ENCODE data around the gene HMX1. TPM values are rescaled to one million over a fixed set of nuclear protein-coding genes. Genes with fewer than 3 reads are reported as not detected.

HMX1 gene
- total and polyA plus RNA-seq, 2 experiments from 2014 or later = not detected

GRCh38 chr4:8851321-8852117, 20.1 kb downstream of the HMX1 start:
- DNase-seq = no peak
- H2AFZ ChIP-seq = no peak overlapping the region
- no peaks in the 10 kb centered on the region for H3K4me1 ChIP-seq (ENCODE audit: insufficient read depth)
- peaks cover 4% of the 10 kb centered on the region; the same call in 1 of the 2 replicates for H3F3A ChIP-seq (ENCODE audit: insufficient read depth)
- H3K4me3 ChIP-seq = no peak overlapping the region
- no peaks in the 10 kb centered on the region for H3K79me2 ChIP-seq (ENCODE audit: insufficient read depth)
- H3K27ac ChIP-seq = no peak overlapping the region
- H3K27me3 ChIP-seq (replicated peaks; ENCODE audit: insufficient read depth) = peaks cover 62% of the 10 kb centered on the region
- H3K4me2 ChIP-seq (ENCODE audit: unreplicated experiment) = no peak overlapping the region
- no peak for TF ChIP-seq EZH2phosphoT487 (IDR thresholded peaks at IDR 0.05; ENCODE audit: insufficient read depth, low read depth)
- TF ChIP-seq EZH2 (IDR thresholded peaks at IDR 0.05; ENCODE audit: insufficient read depth, poor library complexity, severe bottlenecking) = no peak
- in situ Hi-C loops (cut with MboI) = no loop called here
- WGBS, 2 experiments (ENCODE audit: low coverage in 1 of 2, low lambda C conversion rate in 2 of 2, missing lambda C conversion rate in 2 of 2) = 55% methylated on average over 20 of the region's 20 CpGs
- H3K9me2 ChIP-seq (ENCODE audit: insufficient read depth) = no peaks in the 10 kb centered on the region
- no peaks in the 10 kb centered on the region for H4K20me1 ChIP-seq (ENCODE audit: insufficient read depth)
- no peaks in the 10 kb centered on the region for H3K36me3 ChIP-seq (ENCODE audit: low read depth)
- no peaks in the 10 kb centered on the region for H3K9me3 ChIP-seq (ENCODE audit: low read depth)
- H3K9ac ChIP-seq = no peak overlapping the region

DNA sequence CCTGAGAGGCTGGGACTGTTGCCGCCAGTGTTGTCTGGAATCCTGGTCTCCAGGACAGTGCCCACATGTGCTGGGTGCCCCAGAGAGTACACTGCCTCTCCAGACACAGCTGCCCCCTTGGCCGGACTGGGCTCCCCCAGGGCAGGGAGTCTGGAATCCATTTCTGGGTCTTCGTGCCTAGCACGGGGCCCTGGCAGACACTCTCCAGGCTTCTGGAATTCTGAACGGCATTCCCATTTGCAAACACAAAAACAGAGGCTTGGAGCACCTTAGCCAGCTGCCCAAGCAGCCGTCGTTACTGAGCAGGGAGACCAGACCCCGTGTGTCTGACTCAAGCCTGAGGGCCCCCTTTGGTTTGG, 20.8 kb downstream of the HMX1 start:
- Histone ChIP-seq H3K79me2 (ENCODE audit: insufficient read depth) (no peaks in the 10 kb centered on the region), H3K4me3 (no peak overlapping the region), H3K9me3 (ENCODE audit: low read depth) (no peaks in the 10 kb centered on the region), H4K20me1 (ENCODE audit: insufficient read depth) (no peaks in the 10 kb centered on the region), H3K4me2 (ENCODE audit: unreplicated experiment) (no peak overlapping the region), H3F3A (ENCODE audit: insufficient read depth) (peaks cover 4% of the 10 kb centered on the region; the same call in 1 of the 2 replicates), H3K36me3 (ENCODE audit: low read depth) (no peaks in the 10 kb centered on the region), H2AFZ (no peak overlapping the region), H3K4me1 (ENCODE audit: insufficient read depth) (no peaks in the 10 kb centered on the region), H3K27ac (no peak overlapping the region), H3K27me3 (replicated peaks; ENCODE audit: insufficient read depth) (peaks cover 59% of the 10 kb centered on the region), H3K9ac (no peak overlapping the region), H3K9me2 (ENCODE audit: insufficient read depth) (no peaks in the 10 kb centered on the region)
- TF ChIP-seq EZH2 (IDR thresholded peaks at IDR 0.05; ENCODE audit: insufficient read depth, poor library complexity, severe bottlenecking) (no peak), EZH2phosphoT487 (IDR thresholded peaks at IDR 0.05; ENCODE audit: insufficient read depth, low read depth) (no peak)
- in situ Hi-C loops (cut with MboI) = no loop called here
- 50 to 51% methylated on average over 8 of the region's 8 CpGs for WGBS, 2 experiments (ENCODE audit: low coverage in 1 of 2, low lambda C conversion rate in 2 of 2, missing lambda C conversion rate in 2 of 2)
- DNase-seq = no peak

DNA sequence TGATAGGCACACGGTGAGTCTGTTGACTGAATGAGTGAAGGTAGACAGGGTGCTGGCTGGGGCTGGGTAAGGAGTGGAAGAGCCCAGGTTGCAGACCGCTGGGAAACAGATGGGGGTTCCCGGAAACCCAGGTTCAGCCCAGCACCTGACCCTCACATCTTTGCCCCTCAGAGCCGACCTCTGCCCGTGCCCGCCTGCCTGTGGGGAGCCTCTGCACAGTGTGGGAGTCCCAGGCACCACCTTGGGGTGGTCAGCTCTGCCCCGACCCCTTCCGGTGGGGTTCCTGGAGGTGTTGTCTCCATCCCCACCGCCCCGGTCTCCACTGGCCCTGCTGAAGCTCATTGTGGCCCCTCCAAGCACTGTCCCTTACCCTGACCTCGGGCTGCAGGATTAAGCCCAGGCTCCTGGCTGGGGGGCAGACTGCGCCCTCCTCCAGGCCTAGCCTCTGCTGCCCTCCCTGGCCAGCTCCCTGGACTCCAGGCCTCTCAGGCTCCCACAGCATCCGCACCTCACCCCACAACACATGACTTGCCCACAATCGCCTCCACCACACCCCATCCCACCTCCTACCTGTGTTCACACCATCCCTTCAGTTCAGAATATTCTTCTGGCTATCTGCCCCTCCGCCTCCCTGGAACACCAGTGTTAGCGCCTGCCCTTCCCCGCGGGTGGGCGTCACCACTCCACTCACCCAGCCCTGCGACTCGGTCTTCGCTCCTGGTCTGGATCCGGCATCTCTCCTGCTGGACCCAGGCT, 21.4 kb downstream of the HMX1 start:
- H3K4me3 ChIP-seq = no peak overlapping the region
- H2AFZ ChIP-seq = no peak overlapping the region
- H3K9ac ChIP-seq = no peak overlapping the region
- H4K20me1 ChIP-seq (ENCODE audit: insufficient read depth) = no peaks in the 10 kb centered on the region
- H3K27me3 ChIP-seq (replicated peaks; ENCODE audit: insufficient read depth) = peaks cover 58% of the 10 kb centered on the region
- no peak for TF ChIP-seq EZH2phosphoT487 (IDR thresholded peaks at IDR 0.05; ENCODE audit: insufficient read depth, low read depth)
- no peak for TF ChIP-seq EZH2 (IDR thresholded peaks at IDR 0.05; ENCODE audit: insufficient read depth, poor library complexity, severe bottlenecking)
- H3K9me3 ChIP-seq (ENCODE audit: low read depth) = no peaks in the 10 kb centered on the region
- no peaks in the 10 kb centered on the region for H3K36me3 ChIP-seq (ENCODE audit: low read depth)
- H3K4me2 ChIP-seq (ENCODE audit: unreplicated experiment) = no peak overlapping the region
- no peaks in the 10 kb centered on the region for H3K9me2 ChIP-seq (ENCODE audit: insufficient read depth)
- 64 to 69% methylated on average over 23 of the region's 23 CpGs for whole genome bisulfite sequencing, 2 experiments (ENCODE audit: low coverage in 1 of 2, low lambda C conversion rate in 2 of 2, missing lambda C conversion rate in 2 of 2)
- no peak for DNase-seq
- H3K27ac ChIP-seq = no peak overlapping the region
- in situ Hi-C loops (cut with MboI) = no loop called here
- H3K79me2 ChIP-seq (ENCODE audit: insufficient read depth) = no peaks in the 10 kb centered on the region
- peaks cover 4% of the 10 kb centered on the region; the same call in 1 of the 2 replicates for H3F3A ChIP-seq (ENCODE audit: insufficient read depth)
- H3K4me1 ChIP-seq (ENCODE audit: insufficient read depth) = no peaks in the 10 kb centered on the region

- H3K27me3 ChIP-seq (replicated peaks; ENCODE audit: insufficient read depth) = peaks cover 54% of the 10 kb centered on the region
- H3K27ac ChIP-seq = no peak overlapping the region
- DNase-seq = no peak
- H3K4me2 ChIP-seq (ENCODE audit: unreplicated experiment) = no peak overlapping the region
- TF ChIP-seq EZH2 (IDR thresholded peaks at IDR 0.05; ENCODE audit: insufficient read depth, poor library complexity, severe bottlenecking) (no peak), EZH2phosphoT487 (IDR thresholded peaks at IDR 0.05; ENCODE audit: insufficient read depth, low read depth) (no peak)
- no peaks in the 10 kb centered on the region for H3K9me2 ChIP-seq (ENCODE audit: insufficient read depth)
- WGBS, 2 experiments (ENCODE audit: low coverage in 1 of 2, low lambda C conversion rate in 2 of 2, missing lambda C conversion rate in 2 of 2) = 32 to 38% methylated on average over 18 of the region's 18 CpGs
- no peaks in the 10 kb centered on the region for H3K9me3 ChIP-seq (ENCODE audit: low read depth)
- no peaks in the 10 kb centered on the region for H3K36me3 ChIP-seq (ENCODE audit: low read depth)
- H3K79me2 ChIP-seq (ENCODE audit: insufficient read depth) = no peaks in the 10 kb centered on the region
- H3K4me3 ChIP-seq = no peak overlapping the region
- H3F3A ChIP-seq (ENCODE audit: insufficient read depth) = peaks cover 2% of the 10 kb centered on the region; the same call in 1 of the 2 replicates
- in situ Hi-C loops (cut with MboI) = no loop called here
- H4K20me1 ChIP-seq (ENCODE audit: insufficient read depth) = no peaks in the 10 kb centered on the region
- H3K4me1 ChIP-seq (ENCODE audit: insufficient read depth) = no peaks in the 10 kb centered on the region
- H2AFZ ChIP-seq = no peak overlapping the region
- H3K9ac ChIP-seq = no peak overlapping the region
Measured at GRCh38 chr4:8849266-8850073, 22.2 kb downstream of the HMX1 start.
